HT-29 (cell line): ENCODE data around the gene IGF1R. TPM values are rescaled to one million over a fixed set of nuclear protein-coding genes. Genes with fewer than 3 reads are reported as not detected.
A peak's percentile ranks its signal among the peaks of the same experiment; 100 is the strongest.

Experiments
- DNase-seq: peaks from one replicate; pipeline ENCODE4 v3.0.0-alpha.2; 2015; ENCODE audit warnings: low spot score
- total RNA-seq: library from RNA; depleted of rRNA; stranded (reverse); fragments of >200 nt; shearing (Covaris generic); gene quantifications from 2 replicates; pipeline ENCODE4 v1.2.3, GENCODE V29; 2014

IGF1R gene
- total RNA-seq, 1 experiment from 2014 or later = 33.2 TPM

- peak; percentile 58 for DNase-seq
Observed at GRCh38 chr15:98648654-98649471, 524 bp downstream of the IGF1R start.

GRCh38 chr15:98649472-98650416 lies 1.4 kb downstream of the IGF1R start:
- peak; percentile 51 for DNase-seq

- peak; percentile 51 for DNase-seq
Observed at GRCh38 chr15:98650417-98651035, 2.2 kb downstream of the IGF1R start.

- peak; percentile 38 for DNase-seq
Observed at GRCh38 chr15:98651036-98651481, 2.7 kb downstream of the IGF1R start.

DNA sequence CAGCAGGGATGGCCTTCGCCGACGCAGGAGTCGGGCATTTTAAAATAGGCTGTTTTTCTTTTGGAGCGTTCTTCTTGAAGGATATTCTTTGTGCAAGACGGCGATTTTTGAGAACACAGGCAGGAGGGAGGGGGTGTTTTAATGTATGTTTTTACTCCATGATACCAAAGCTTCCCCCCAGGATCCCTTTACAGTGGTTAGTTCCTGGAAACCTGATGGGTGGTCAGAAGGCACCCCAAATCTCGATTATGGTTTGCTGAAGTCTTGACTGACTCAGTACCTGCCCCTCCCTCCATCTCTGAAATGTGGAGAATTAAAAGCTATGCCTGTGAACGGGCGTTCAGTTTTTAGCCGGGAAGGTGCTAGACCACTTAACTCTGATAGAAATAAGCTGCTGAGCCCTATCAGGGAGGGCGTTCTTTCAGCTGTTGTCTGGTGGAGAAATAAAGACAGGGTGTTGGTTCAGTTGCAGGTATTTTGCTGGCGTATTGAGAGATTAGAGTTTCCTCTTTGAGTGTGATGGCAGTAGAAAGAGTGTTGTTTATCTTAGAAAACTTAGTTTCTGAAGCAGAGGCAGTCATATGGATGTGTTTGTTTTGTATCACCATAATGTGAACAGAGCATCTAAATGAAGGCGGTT lies 3.4 kb downstream of the IGF1R start:
- DNase-seq = no peak

GRCh38 chr15:98653686-98654085 lies 5.3 kb downstream of the IGF1R start:
- no peak for DNase-seq

DNA sequence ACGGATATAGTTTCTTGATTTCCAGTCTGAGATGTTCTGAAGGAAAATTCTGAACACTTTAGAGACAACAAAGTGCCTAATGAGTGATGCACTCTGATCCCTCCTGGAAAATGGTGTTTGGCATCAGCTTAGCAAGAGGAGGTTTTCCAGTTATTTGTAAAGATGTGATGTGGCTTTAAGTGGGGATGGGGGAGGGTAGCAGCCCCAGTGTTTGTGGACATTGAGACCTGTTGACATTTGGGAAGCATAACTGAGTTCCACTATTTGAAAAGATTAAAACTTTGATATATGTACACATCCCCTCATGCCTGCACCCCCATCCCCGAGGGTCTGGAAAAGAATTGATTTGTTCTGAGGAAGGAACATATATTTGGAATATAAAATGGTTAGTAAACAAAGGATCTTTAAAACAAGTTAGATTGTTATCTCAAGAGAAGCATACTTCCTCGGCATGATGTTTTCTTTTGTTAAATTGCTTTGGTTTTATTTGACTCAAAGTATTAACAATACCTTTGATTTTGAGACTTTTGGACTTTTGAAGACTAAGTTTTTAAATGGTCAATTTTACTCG lies 6.5 kb downstream of the IGF1R start:
- DNase-seq = no peak

- no peak for DNase-seq
Observed at GRCh38 chr15:98655732-98656131, 7.4 kb downstream of the IGF1R start.

DNA sequence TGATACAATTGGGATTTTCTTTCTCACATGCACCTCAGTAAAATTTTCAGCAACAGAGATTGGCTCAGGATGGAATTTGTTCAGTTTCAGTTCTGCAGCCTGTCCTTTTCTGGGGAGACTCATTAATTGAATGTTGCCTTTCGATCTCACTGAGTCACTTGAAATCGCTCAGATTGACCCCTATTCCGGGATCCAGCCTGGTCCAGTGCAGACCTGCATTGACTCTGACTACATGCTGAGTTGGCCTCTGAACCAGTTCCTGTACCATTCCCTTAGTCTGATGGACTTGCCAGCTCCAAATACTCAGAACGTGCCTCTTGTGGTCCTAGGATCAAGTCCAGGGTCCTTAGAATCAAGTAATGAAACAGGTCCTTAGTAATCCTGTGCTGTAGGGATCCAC lies 9.4 kb downstream of the IGF1R start:
- no peak for DNase-seq

GRCh38 chr15:98658831-98659699 lies 10.7 kb downstream of the IGF1R start:
- DNase-seq = peak; percentile 85

- no peak for DNase-seq
Observed at GRCh38 chr15:98660055-98660454, 11.7 kb downstream of the IGF1R start.

GRCh38 chr15:98663045-98663444 lies 14.7 kb downstream of the IGF1R start:
- DNase-seq = no peak

DNA sequence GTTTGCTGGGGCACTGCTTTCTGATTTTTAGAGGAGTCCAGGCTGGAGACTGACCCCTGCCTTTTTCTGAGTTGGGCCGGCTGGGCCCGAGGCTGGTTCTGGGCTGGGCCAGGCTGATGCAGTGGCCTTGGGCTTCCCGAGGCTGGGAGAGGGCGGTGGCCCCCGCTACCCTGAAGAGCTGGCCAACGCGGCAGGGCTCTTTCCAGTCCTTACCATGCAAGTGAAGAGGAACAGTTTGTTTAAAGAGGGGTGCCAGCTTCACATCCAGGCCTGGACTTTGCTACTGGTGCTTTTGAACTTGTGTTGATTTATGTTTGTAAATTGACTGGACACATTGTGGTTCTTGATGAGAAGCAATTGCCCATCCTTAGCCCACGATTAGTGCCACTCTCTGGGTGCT lies 15.3 kb downstream of the IGF1R start:
- no peak for DNase-seq

DNA sequence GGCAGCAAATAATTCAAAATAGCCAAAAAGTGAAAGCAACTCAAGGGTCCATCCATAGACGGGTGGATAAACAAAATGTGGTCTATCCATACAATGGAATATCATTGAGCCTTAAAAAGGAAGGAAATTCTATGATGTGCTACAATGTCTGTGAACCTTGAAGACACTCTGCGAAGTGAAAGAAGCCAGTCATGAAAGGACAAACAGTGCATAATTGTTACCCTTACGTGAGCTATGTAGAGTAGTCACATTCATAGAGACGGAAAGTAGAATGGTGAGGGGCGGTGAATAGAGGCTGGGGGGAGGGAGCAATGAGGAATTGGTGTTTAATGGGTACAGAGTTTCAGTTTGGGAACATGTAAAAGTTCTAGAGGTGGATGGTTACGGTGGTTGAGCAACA lies 18.1 kb downstream of the IGF1R start:
- DNase-seq = no peak

DNA sequence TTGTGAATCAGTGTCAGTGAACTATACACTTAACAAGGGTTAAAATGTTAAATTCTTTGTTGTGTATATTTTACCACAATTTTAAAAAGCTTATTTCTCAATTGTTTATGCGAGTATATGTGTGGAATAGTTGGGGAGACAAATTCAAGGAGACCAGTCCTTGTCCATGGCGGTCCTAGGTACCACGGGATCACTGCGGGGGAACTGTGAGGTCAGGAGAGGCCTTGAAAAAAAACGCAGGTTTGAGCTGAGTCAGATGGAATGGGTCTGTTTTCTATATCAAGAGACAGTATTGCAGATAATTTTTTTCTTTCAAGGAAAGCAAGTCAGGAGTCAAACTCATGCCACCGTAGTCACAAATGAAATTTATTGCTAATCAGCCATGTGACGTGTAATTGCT lies 18.5 kb downstream of the IGF1R start:
- no peak for DNase-seq

DNA sequence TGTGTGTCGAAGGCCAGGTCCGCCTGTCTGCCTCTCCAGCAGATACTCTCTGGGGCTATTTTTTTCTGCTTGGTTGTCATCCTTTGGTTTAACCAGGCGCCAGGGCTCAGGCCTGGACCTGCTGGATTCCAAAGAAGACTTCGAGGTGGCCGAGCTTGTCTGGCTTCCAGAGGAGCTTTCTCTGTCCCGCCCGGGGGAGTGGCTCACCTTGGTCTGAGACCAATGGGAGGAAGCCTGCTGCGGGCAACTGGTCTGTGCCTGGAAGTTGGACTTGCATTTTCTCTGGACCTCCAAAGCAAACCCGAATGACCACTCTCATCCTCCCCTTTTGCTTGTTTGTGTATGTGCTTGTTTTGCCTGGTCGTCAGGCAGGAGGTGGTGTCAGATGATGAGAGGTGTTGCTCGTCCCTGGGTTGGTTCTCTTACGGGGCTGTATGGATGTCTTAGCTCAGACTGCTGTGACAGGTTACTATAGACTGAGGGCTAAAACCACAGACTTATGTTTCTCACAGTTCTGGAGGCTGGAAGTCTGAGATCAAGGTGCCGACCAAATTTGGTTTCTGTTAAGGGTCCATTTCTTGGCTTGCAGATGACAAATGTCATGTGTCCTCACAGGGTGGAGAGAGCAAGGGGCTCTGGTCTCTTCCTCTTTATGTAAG lies 19.3 kb downstream of the IGF1R start:
- DNase-seq = peak; percentile 41

- DNase-seq = peak; percentile 66
Observed at GRCh38 chr15:98668566-98669308, 20.4 kb downstream of the IGF1R start.

DNA sequence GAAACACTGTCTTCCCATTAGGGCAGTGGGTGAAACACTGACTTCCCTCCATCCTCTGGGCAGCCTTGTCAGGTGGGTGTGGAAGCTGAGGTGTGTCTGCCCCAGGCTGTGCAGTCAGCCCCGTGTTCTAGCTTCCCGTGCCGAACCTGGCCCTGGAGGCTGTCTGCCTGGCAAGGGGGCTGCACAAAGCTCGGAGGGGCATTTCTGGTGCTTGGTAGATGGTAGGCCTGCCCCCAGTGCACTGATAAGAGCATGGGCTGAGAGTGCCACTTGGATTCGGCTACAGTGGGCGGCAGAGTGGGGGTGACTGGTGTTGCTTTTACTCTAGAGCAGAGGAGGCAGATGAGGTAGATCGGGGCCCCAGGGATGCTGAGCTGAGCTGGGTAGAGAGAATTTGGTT lies 21.3 kb downstream of the IGF1R start:
- no peak for DNase-seq
